ENCODE results near the gene GABARAPL2. TPM values are rescaled to one million over a fixed set of nuclear protein-coding genes. Genes with fewer than 3 reads are reported as not detected.

The GABARAPL2 gene
- total and polyA plus RNA-seq, 2 experiments from 2014 or later: 52.7 to 252 TPM

GRCh38 chr16:75529056-75529905, 36.9 kb upstream of the GABARAPL2 start:
- in situ Hi-C loops (cut with MboI): no loop called here

GRCh38 chr16:75529959-75530358, 36.2 kb upstream of the GABARAPL2 start:
- Histone ChIP-seq H3F3A (ENCODE audit: insufficient read depth) (no peaks in the 10 kb centered on the region), H3K4me3 (no peak overlapping the region), H4K20me1 (ENCODE audit: insufficient read depth) (no peaks in the 10 kb centered on the region), H3K9ac (no peak overlapping the region), H3K27ac (no peak overlapping the region), H3K4me2 (ENCODE audit: unreplicated experiment) (no peak overlapping the region), H3K4me1 (ENCODE audit: insufficient read depth) (no peaks in the 10 kb centered on the region), H2AFZ (no peak overlapping the region), H3K79me2 (ENCODE audit: insufficient read depth) (no peaks in the 10 kb centered on the region), H3K27me3 (replicated peaks; ENCODE audit: insufficient read depth) (no peaks in the 10 kb centered on the region), H3K36me3 (ENCODE audit: low read depth) (no peaks in the 10 kb centered on the region), H3K9me2 (ENCODE audit: insufficient read depth) (no peaks in the 10 kb centered on the region), H3K9me3 (ENCODE audit: low read depth) (no peaks in the 10 kb centered on the region)
- DNase-seq: no peak
- WGBS, 2 experiments (ENCODE audit: low coverage in 1 of 2, low lambda C conversion rate in 2 of 2, missing lambda C conversion rate in 2 of 2): 89 to 90% methylated on average over 29 of the region's 29 CpGs
- TF ChIP-seq EZH2phosphoT487 (IDR thresholded peaks at IDR 0.05; ENCODE audit: insufficient read depth, low read depth) (no peak), EZH2 (IDR thresholded peaks at IDR 0.05; ENCODE audit: insufficient read depth, poor library complexity, severe bottlenecking) (no peak)
- in situ Hi-C loops (cut with MboI): no loop called here

More at GRCh38 chr16:75529056-75529905, 36.9 kb upstream of the GABARAPL2 start:
- Histone ChIP-seq H3K4me2 (ENCODE audit: unreplicated experiment) (no peak overlapping the region), H3K9me3 (ENCODE audit: low read depth) (no peaks in the 10 kb centered on the region), H3K36me3 (ENCODE audit: low read depth) (no peaks in the 10 kb centered on the region), H3K4me1 (ENCODE audit: insufficient read depth) (no peaks in the 10 kb centered on the region), H3K27ac (no peak overlapping the region), H2AFZ (no peak overlapping the region), H3F3A (ENCODE audit: insufficient read depth) (no peaks in the 10 kb centered on the region), H3K27me3 (replicated peaks; ENCODE audit: insufficient read depth) (no peaks in the 10 kb centered on the region), H3K4me3 (no peak overlapping the region), H3K79me2 (ENCODE audit: insufficient read depth) (no peaks in the 10 kb centered on the region), H3K9me2 (ENCODE audit: insufficient read depth) (no peaks in the 10 kb centered on the region), H3K9ac (no peak overlapping the region), H4K20me1 (ENCODE audit: insufficient read depth) (no peaks in the 10 kb centered on the region)
- DNase-seq: no peak
- 94 to 95% methylated on average over 66 to 81 of the region's 81 CpGs for WGBS, 2 experiments (ENCODE audit: low coverage in 1 of 2, low lambda C conversion rate in 2 of 2, missing lambda C conversion rate in 2 of 2)
- TF ChIP-seq EZH2phosphoT487 (IDR thresholded peaks at IDR 0.05; ENCODE audit: insufficient read depth, low read depth) (no peak), EZH2 (IDR thresholded peaks at IDR 0.05; ENCODE audit: insufficient read depth, poor library complexity, severe bottlenecking) (no peak)

- H3F3A ChIP-seq (ENCODE audit: insufficient read depth): no peaks in the 10 kb centered on the region
- H3K9me2 ChIP-seq (ENCODE audit: insufficient read depth): no peaks in the 10 kb centered on the region
- H3K27ac ChIP-seq: no peak overlapping the region
- H3K4me1 ChIP-seq (ENCODE audit: insufficient read depth): no peaks in the 10 kb centered on the region
- no peaks in the 10 kb centered on the region for H4K20me1 ChIP-seq (ENCODE audit: insufficient read depth)
- no peak overlapping the region for H2AFZ ChIP-seq
- DNase-seq: no peak
- H3K4me3 ChIP-seq: no peak overlapping the region
- H3K9ac ChIP-seq: no peak overlapping the region
- 65 to 76% methylated on average over 8 of the region's 8 CpGs for WGBS, 2 experiments (ENCODE audit: low coverage in 1 of 2, low lambda C conversion rate in 2 of 2, missing lambda C conversion rate in 2 of 2)
- TF ChIP-seq EZH2phosphoT487 (IDR thresholded peaks at IDR 0.05; ENCODE audit: insufficient read depth, low read depth) (no peak), EZH2 (IDR thresholded peaks at IDR 0.05; ENCODE audit: insufficient read depth, poor library complexity, severe bottlenecking) (no peak)
- no peaks in the 10 kb centered on the region for H3K79me2 ChIP-seq (ENCODE audit: insufficient read depth)
- no peaks in the 10 kb centered on the region for H3K36me3 ChIP-seq (ENCODE audit: low read depth)
- no peak overlapping the region for H3K4me2 ChIP-seq (ENCODE audit: unreplicated experiment)
- H3K9me3 ChIP-seq (ENCODE audit: low read depth): no peaks in the 10 kb centered on the region
- H3K27me3 ChIP-seq (replicated peaks; ENCODE audit: insufficient read depth): no peaks in the 10 kb centered on the region
- in situ Hi-C loops (cut with MboI): no loop called here
These were observed 33.9 kb upstream of the GABARAPL2 start for GRCh38 chr16:75532142-75532765.

- H4K20me1 ChIP-seq (ENCODE audit: insufficient read depth): no peaks in the 10 kb centered on the region
- no peak overlapping the region for H3K27ac ChIP-seq
- H3K9me2 ChIP-seq (ENCODE audit: insufficient read depth): no peaks in the 10 kb centered on the region
- H3K4me2 ChIP-seq (ENCODE audit: unreplicated experiment): no peak overlapping the region
- in situ Hi-C loops (cut with MboI): no loop called here
- H2AFZ ChIP-seq: no peak overlapping the region
- no peaks in the 10 kb centered on the region for H3F3A ChIP-seq (ENCODE audit: insufficient read depth)
- no peaks in the 10 kb centered on the region for H3K9me3 ChIP-seq (ENCODE audit: low read depth)
- no peak overlapping the region for H3K4me3 ChIP-seq
- TF ChIP-seq EZH2phosphoT487 (IDR thresholded peaks at IDR 0.05; ENCODE audit: insufficient read depth, low read depth) (no peak), EZH2 (IDR thresholded peaks at IDR 0.05; ENCODE audit: insufficient read depth, poor library complexity, severe bottlenecking) (no peak)
- H3K9ac ChIP-seq: no peak overlapping the region
- H3K4me1 ChIP-seq (ENCODE audit: insufficient read depth): no peaks in the 10 kb centered on the region
- H3K36me3 ChIP-seq (ENCODE audit: low read depth): no peaks in the 10 kb centered on the region
- H3K27me3 ChIP-seq (replicated peaks; ENCODE audit: insufficient read depth): no peaks in the 10 kb centered on the region
- 50 to 51% methylated on average over 2 of the region's 2 CpGs for WGBS, 2 experiments (ENCODE audit: low coverage in 1 of 2, low lambda C conversion rate in 2 of 2, missing lambda C conversion rate in 2 of 2)
- no peaks in the 10 kb centered on the region for H3K79me2 ChIP-seq (ENCODE audit: insufficient read depth)
- DNase-seq: no peak
These were observed 33.4 kb upstream of the GABARAPL2 start for GRCh38 chr16:75532791-75533190.
